ENCODE measurements around the gene VPS35L.

DNA sequence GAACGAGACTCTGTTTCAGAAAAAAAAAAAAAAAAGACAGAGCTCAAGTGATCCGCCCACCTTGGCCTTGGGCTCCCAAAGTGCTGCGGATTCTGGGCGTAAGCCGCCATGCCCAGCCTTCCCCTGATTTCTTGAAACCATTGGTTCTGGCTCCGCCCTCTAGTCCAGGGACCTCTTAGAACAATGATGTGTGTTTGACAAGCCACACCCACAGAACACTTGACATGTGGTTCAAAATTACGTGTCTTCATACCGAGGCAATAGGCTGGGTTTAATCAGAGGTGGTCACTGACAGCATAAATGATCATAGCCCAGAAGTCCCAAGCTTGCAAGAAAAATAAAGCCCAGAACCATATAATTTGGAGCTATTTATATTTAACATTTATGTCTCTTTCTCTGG is 139.5 kb downstream of the VPS35L start:
- TF ChIP-seq, protein P1, sequence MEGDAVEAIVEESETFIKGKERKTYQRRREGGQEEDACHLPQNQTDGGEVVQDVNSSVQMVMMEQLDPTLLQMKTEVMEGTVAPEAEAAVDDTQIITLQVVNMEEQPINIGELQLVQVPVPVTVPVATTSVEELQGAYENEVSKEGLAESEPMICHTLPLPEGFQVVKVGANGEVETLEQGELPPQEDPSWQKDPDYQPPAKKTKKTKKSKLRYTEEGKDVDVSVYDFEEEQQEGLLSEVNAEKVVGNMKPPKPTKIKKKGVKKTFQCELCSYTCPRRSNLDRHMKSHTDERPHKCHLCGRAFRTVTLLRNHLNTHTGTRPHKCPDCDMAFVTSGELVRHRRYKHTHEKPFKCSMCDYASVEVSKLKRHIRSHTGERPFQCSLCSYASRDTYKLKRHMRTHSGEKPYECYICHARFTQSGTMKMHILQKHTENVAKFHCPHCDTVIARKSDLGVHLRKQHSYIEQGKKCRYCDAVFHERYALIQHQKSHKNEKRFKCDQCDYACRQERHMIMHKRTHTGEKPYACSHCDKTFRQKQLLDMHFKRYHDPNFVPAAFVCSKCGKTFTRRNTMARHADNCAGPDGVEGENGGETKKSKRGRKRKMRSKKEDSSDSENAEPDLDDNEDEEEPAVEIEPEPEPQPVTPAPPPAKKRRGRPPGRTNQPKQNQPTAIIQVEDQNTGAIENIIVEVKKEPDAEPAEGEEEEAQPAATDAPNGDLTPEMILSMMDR (IDR thresholded peaks at IDR 0.05; ENCODE audit: low read depth, low read length, poor library complexity, severe bottlenecking): no peak
- no peak for TF ChIP-seq EZH2phosphoT487 (IDR thresholded peaks at IDR 0.05; ENCODE audit: borderline replicate concordance, low read length)

Data from DOHH2 (cell line).